GM19463 (cell line): ENCODE results near the gene LPAR1.

Source experiments
- ATAC-seq: cut with Tn5 transposase; IDR thresholded peaks from one replicate; pipeline ENCODE4 v1.9.1; 2021; ENCODE audit warnings: mild to moderate bottlenecking, moderate library complexity; ENCODE audit not compliant: unreplicated experiment

LPAR1 gene

GRCh38 chr9:111003182-111003581, 35.1 kb downstream of the LPAR1 start:
- no peak for ATAC-seq

GRCh38 chr9:111001526-111001925, 36.7 kb downstream of the LPAR1 start:
- ATAC-seq = no peak

- no peak for ATAC-seq
These were observed 38.1 kb downstream of the LPAR1 start for GRCh38 chr9:111000202-111000601.

DNA sequence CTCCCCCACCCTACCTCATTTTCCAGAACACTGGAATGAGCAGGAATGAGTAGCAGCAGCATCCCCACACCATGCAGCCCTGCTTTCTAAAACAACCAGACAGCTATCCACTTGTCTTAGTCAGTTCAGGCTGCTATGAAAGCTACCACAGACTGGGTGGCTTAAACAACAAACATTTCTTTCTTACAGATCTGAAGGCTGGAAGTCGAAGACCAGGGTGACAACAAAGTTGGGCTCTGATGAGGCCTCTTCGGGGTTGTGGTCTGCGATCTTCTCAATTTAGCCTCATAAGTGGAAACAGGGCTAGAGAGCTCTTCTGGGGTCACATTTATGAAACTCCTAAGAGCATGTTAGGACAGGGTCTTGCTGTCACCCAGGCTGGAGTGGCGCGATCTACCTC, 38.9 kb downstream of the LPAR1 start:
- ATAC-seq = no peak

DNA sequence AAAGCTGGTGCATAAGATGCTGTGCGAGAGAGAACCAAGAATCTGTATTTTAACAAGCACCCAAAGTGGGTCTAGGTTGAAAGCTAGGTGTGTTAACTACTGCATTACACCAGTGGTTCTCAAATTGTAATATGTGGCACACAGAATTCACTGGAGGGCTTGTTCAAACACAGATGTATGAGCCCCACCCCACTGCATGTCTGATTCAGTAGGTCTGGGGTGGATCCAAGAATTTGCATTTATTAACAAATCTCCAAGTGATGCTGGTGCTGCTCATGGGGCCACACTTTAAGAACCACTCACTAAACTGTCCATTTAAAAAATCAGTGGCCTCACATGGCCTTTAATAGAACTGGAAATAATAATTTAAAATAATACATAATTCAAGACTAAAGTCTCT, 40.4 kb downstream of the LPAR1 start:
- no peak for ATAC-seq

DNA sequence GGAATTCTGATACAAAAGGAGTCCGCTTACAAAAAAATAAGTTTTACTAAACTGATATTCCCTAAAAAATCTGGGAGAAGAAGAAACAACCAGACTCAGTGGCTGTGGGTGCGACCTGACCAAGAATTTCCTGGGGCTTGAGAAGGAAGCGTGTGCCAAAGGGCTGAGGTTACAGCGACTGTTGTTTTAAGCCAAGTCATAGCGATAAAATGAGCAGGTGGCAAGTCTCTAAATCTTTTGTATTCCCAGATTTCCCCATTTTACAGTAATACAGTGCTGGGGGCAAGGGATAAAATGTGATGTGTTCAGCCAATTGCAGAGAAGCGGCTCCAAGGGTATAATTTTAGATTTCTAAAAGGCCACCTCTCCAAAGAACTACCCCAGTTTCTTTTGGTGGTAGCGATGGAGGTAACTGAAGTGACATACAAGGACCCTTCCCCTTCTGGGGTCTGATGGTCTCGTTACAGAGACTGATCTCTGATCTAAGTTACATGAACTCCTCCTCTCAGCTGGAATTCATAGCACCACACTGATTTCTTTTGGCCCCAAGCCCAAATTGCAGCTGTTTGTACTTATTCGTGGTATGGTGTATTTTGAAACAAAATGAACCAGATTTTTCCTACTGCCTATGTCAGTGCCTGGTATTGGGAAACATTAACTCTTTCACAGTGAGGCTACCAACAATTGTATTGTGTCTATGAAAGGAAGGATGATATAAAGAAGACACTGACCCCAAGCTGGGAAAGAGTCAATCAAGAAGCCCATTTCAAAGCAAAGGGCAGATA, 41.6 kb downstream of the LPAR1 start:
- no peak for ATAC-seq

DNA sequence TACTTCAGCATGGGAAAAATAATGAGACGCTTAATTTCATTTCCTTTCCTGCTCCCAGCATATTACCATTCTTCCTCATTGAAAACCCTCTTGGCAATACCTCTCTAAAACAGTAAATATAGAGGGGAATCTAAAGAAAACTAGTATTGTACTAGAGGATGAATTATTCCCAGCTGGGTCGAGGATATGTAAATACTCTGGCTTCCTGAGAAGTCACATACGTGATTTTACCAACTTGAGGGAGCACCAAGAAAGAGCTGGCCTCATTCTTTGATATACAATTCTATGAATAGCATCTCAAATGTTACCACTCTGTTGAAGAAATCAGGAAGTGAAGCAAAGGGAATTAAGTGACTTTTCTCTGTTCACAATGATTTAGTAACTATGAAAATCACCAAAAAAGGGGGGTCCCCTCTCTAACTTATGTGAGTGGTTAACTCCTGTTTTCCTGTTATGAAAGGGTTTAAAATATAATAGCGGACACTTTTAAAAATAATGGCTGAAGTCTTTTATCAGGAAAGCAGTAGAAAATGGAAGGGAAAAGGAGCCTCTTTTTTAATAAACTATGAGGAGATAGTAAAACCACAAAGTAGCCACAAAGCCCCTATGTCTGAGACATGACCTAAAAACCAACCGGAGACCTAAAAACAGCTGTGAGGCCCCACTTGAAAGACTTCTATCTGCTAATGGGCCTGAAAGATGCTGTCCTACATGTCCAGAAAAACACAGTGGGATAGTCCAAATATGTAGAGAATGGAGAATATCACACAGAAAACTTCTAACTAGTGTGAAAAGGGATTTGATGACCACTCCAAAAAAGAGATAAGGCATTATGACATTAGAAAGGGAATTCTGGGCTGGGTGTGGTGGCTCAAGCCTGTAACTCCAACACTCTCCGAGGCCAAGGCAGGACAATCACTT, 42.6 kb downstream of the LPAR1 start:
- no peak for ATAC-seq

DNA sequence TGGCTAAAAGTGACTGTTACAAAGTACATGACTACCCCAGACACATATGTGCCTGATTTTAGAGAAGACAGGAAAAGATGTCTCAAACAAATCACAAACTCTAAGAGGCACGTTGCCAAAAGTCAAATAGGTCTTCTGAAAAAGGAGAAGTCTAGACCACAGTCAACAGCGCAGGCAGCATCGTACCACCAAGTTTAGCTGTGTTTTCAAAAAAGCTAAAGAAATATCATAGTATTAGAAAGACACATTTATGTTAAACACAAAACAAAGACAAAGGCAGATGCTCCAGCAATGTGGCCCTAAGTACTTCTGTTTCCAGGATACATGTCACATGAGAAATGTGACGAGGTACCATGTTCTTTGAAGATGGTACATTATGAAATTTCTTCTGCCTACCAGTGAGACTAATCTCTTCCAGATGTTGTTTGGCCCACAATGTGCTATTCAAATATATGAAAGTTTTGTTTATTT, 43.5 kb downstream of the LPAR1 start:
- no peak for ATAC-seq

- ATAC-seq = no peak
These were observed 47.8 kb downstream of the LPAR1 start for GRCh38 chr9:110990481-110990880.

DNA sequence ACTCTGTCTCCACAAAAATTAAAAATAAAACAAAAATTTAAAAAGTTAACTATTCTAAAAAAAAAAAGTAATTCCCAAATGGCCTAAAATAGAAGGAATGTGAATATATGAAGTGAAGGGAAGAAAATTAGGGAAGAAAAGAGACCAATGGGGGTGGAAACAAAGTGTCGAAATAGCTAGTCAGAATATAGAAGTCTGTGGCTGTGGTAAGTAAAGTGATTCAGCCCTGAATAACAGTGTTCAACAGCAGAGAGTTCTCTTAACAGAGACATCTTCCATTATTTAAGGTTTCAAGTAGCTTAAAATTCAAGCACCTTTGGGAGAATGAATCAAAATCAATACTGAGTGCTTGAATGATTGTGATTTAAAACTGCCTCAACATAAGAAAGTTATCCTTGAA, 51.7 kb downstream of the LPAR1 start:
- ATAC-seq = no peak

DNA sequence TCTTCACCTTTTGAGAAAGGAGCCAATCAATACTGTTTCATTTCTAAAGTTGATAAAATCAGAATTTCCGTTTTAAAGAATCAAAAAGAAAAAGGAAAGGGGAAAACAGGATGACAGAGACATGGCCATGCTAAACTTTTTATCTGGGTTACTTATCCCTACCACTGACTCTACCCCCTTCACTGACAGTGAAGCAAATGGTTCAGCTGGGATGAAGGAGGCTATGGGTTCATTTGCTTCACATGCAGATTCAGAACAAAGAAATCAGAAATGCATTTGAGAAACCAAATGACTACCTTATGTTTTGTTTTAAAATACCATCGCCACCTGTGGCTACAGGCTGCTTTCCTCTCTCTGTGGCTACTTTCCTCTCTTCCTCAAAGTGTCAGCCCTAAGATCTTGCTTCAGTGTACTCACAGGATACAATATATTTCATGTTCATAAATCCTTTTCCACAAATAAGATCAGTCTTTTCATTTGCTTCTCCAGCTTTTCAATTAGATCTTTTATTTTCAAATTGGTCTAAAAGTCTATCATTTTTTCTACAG, 53.3 kb downstream of the LPAR1 start:
- ATAC-seq = no peak

DNA sequence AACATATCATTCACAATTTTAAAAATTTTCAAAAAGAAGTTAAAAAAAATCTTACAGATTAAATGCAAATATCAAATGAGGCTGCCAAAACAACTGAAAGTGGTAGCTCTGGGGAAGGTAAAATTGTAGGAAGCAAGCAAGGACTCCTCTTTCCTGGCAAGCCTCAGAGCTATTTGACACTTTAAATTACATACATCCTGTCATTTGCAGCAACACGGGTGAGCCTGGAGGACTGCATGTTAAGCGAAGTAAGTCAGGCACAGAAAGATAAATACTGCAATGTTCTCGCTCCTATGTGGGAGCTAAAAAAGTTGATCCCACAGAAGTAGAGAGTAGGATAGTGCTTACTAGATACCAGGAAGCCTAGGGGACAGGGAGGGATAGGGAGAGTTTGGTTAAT, 58.0 kb downstream of the LPAR1 start:
- no peak for ATAC-seq

DNA sequence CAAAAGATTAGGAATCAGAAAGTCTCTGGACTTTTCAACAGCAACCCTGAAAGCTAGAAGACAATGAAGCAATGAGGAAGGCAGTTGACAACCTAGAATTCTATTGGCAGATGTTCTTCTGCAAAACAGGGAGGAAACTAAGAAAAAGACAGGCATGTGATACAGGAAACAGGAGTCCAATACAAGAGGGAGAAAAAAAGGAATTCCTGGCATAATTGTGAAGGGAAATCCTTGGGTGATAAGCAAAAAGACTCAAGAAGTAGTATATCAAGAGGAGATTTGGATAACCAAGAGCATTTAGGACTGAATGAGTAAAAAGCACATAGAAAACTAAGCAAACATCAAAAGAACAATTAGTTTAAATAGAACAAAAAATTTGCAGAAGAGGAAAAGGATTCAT, 58.6 kb downstream of the LPAR1 start:
- ATAC-seq = no peak

DNA sequence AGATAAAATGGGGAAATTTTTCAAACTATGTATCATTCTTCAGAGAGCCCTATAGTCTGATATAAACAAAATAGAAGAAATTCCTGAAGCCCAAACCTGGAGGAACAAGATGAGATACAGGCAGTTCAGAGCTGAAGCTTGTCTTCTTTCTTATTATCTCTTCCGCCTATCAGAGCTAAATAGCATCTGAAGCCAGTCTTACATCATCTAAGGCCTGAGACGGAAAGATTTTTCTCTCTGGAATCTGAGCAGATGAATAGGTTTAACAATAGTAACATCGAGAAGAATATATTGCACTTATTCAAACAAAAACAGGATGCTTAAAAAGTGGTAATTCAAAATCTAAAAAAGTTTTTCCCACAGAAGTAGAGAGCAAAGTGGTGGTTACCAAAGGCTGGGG, 59.8 kb downstream of the LPAR1 start:
- ATAC-seq = no peak

- no peak for ATAC-seq
These were observed 61.0 kb downstream of the LPAR1 start for GRCh38 chr9:110977259-110977709.

GRCh38 chr9:110975969-110976368, 62.3 kb downstream of the LPAR1 start:
- ATAC-seq = no peak

GRCh38 chr9:110975278-110975677, 63.0 kb downstream of the LPAR1 start:
- no peak for ATAC-seq

GRCh38 chr9:110971705-110972104, 66.6 kb downstream of the LPAR1 start:
- ATAC-seq = no peak

- no peak for ATAC-seq
These were observed 67.0 kb downstream of the LPAR1 start for GRCh38 chr9:110971234-110971633.

DNA sequence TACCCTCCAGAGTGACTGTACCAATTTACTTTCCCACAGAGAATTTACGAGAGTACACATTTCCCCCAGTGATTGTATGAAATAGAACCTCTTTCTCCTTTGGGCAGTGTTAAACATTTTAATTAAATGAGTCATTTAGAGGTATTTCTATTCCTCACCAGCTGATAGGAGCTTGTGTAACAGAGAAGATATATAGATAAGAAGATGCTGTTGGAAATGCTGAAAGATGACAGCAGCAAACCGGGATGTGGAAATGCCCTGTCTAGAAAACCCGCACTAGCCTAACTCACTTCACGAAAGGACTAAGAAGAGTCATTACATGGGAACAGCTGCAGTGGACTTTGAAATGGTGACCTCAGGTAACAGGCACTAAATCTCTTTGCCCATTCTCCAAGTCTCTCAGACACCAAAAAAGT, 68.3 kb downstream of the LPAR1 start:
- ATAC-seq = no peak

- ATAC-seq = no peak
These were observed 70.2 kb downstream of the LPAR1 start for GRCh38 chr9:110968096-110968495.

DNA sequence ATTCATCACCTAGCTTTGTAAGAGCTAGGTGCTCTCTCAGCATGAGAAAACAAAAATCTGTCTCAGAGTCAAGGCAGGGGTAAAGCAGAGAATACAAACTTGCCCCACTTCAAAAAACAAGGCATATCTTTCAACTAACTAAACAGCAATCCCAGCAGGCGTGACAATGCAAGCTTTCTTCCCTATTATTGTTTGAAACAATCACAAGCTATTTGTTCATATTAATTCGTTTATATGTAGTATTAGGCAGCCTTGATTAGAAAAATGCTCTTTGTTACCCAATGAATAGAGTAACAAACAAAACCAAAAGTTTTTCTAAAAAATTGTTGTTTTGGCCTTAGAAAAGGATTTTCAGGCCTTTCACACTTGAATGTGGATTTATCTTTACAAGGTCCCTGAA, 71.1 kb downstream of the LPAR1 start:
- ATAC-seq = no peak
